Measurements from ENCODE around the gene GABPA.

DNA sequence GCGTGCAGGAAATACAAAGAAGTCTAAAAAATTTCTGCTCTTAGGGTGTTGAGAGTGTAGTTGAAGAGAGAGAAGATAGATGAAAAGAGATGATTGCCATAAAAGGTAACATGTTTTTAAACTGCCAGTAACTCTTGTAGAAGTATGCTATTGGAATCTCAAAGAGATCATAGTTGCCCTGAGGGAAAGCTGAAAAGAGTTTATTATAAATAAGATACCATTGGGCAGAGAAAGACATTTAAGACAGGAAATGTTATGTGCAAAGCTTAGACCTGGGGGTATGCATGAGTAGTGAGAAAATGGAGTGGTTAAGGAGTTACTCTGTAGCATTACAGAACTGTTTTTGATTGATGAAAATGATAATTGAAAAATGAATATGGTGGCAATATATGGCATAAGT is 17.6 kb downstream of the GABPA start:
- TF ChIP-seq, protein P1, sequence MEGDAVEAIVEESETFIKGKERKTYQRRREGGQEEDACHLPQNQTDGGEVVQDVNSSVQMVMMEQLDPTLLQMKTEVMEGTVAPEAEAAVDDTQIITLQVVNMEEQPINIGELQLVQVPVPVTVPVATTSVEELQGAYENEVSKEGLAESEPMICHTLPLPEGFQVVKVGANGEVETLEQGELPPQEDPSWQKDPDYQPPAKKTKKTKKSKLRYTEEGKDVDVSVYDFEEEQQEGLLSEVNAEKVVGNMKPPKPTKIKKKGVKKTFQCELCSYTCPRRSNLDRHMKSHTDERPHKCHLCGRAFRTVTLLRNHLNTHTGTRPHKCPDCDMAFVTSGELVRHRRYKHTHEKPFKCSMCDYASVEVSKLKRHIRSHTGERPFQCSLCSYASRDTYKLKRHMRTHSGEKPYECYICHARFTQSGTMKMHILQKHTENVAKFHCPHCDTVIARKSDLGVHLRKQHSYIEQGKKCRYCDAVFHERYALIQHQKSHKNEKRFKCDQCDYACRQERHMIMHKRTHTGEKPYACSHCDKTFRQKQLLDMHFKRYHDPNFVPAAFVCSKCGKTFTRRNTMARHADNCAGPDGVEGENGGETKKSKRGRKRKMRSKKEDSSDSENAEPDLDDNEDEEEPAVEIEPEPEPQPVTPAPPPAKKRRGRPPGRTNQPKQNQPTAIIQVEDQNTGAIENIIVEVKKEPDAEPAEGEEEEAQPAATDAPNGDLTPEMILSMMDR (tag by site-specific recombination; IDR thresholded peaks at IDR 0.05): no peak
- TF ChIP-seq, protein P2, sequence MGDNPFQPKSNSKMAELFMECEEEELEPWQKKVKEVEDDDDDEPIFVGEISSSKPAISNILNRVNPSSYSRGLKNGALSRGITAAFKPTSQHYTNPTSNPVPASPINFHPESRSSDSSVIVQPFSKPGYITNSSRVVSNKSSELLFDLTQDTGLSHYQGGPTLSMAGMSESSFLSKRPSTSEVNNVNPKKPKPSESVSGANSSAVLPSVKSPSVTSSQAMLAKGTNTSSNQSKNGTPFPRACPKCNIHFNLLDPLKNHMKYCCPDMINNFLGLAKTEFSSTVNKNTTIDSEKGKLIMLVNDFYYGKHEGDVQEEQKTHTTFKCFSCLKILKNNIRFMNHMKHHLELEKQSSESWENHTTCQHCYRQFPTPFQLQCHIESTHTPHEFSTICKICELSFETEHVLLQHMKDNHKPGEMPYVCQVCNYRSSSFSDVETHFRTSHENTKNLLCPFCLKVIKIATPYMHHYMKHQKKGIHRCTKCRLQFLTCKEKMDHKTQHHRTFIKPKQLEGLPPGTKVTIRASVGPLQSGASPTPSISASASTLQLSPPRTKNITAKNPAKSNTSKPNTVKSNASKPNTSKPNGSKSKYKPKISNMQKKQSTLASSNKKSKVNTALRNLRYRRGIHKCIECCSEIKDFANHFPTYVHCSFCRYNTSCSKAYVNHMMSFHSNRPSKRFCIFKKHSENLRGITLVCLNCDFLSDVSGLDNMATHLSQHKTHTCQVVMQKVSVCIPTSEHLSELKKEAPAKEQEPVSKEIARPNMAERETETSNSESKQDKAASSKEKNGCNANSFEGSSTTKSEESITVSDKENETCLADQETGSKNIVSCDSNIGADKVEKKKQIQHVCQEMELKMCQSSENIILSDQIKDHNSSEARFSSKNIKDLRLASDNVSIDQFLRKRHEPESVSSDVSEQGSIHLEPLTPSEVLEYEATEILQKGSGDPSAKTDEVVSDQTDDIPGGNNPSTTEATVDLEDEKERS (tag by site-specific recombination; IDR thresholded peaks at IDR 0.05): no peak
- no peak for TF ChIP-seq MYNN (tag by site-specific recombination; IDR thresholded peaks at IDR 0.05; ENCODE audit: borderline replicate concordance)
- TF ChIP-seq ZNF664 (tag by site-specific recombination; IDR thresholded peaks at IDR 0.05): no peak
- no peak for TF ChIP-seq ZNF350 (tag by site-specific recombination; IDR thresholded peaks at IDR 0.05)
- no peak for TF ChIP-seq ZNF501 (tag by site-specific recombination; IDR thresholded peaks at IDR 0.05)
- no peak for TF ChIP-seq ZNF138 (tag by site-specific recombination; IDR thresholded peaks at IDR 0.05; ENCODE audit: borderline replicate concordance)
- TF ChIP-seq REPIN1 (tag by site-specific recombination; IDR thresholded peaks at IDR 0.05; ENCODE audit: low read depth): no peak
- TF ChIP-seq, protein P3, sequence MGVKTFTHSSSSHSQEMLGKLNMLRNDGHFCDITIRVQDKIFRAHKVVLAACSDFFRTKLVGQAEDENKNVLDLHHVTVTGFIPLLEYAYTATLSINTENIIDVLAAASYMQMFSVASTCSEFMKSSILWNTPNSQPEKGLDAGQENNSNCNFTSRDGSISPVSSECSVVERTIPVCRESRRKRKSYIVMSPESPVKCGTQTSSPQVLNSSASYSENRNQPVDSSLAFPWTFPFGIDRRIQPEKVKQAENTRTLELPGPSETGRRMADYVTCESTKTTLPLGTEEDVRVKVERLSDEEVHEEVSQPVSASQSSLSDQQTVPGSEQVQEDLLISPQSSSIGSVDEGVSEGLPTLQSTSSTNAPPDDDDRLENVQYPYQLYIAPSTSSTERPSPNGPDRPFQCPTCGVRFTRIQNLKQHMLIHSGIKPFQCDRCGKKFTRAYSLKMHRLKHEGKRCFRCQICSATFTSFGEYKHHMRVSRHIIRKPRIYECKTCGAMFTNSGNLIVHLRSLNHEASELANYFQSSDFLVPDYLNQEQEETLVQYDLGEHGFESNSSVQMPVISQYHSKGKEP (tag by site-specific recombination; IDR thresholded peaks at IDR 0.05): no peak
- no peak for TF ChIP-seq ZFP37 (tag by site-specific recombination; IDR thresholded peaks at IDR 0.05)
- no peak for TF ChIP-seq GLI4 (tag by site-specific recombination; IDR thresholded peaks at IDR 0.05)
- TF ChIP-seq HOXD13 (CRISPR knock-in tag; IDR thresholded peaks at IDR 0.05; ENCODE audit: borderline replicate concordance): no peak

All from HEK293 (cell line).